Heart left ventricle (tissue), 13 donors: Measurements from ENCODE around the gene RAB40C.

Experiments
- CTCF ChIP-seq, 12 donors: fragments of 200-600 bp; sonication (generic) in 4 of 12; IDR thresholded peaks; one replicate each; pipeline versions ENCODE4 v1.5.0 to v1.8.0; 2018 to 2022; ENCODE audit warnings: antibody characterized with exemption in 12 of 12, mild to moderate bottlenecking in 5 of 12
- POLR2A ChIP-seq, 2 donors: fragments of 450-650 bp; IDR thresholded peaks; one replicate each; pipeline ENCODE4 v1.6.1; 2017; ENCODE audit warnings: antibody characterized with exemption in 2 of 2, mild to moderate bottlenecking in 2 of 2, moderate library complexity in 2 of 2
- donor health status: ischemic (EF 13 %, LVEDD 7.1; RV severe dilation, severe dysfunction).
- donor health status: DM: no; HTN: yes; CAD: no.
- donor health status: DM: no; HTN: no; CAD: no.
- donor health status: ischemic (EF 25% LVEDD 6.9; RV normal size, moderate dysfunction).
- donor health status: ischemic (EF 25% LVEDD 5.7; RV mildly dilated, moderate dysfunction).
- donor health status: ischemic (EF 35%, LVEDD 5.7; RV mildly dilated, moderate dysfunction).
- donor health status: nonischemic (EF 11% LVEDD 7.7; RV severe dilation, severe dysfunction).
- donor health status: DM: yes; HTN: yes; CAD: no.
- donor health status: PGD.
- donor health status: ischemic (EF 29% LVEDD 5.4; RV normal size, mild dysfunction).
- donor health status: nonischemic (EF 23%, LVEDD 6.1; RV moderate dilation, normal function).

DNA sequence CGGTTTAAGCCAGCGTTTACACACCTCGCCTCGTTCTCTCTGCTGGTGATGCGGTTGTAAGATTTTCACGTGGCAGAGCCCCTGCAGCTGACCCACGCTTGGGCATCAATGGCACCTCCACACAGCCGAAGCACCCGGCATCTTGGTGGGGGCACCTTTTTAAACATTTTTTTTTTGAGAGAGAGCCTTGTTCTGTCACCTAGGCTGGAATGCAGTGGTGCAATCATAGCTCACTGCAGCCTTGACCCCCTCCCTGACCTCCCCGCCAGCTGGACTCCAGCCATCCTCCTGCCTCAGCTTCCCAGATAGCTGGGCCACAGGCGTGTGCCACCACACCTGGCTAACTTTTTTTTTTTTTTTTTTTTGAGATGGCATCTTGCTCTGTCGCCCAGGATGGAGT lies 64.2 kb downstream of the RAB40C start:
- no peak for TF ChIP-seq CTCF (IDR thresholded peaks at IDR 0.05)
- no peak for TF ChIP-seq POLR2A (IDR thresholded peaks at IDR 0.05)
